Coronary artery (tissue), 2 donors: ENCODE data around the gene KLHL6.

ENCODE experiments used
- DNase-seq: peaks from one replicate; pipeline ENCODE4 v3.0.0-alpha.2; 2017; ENCODE audit warnings: low spot score
- H3K27ac ChIP-seq, 2 donors: fragments of 200-600 bp; sonication (generic); one replicate each; pipeline ENCODE4 v1.5.1; 2016 to 2019
- H3K4me3 ChIP-seq: fragments of 200-600 bp; sonication (generic); 2 replicates; pipeline ENCODE4 v1.5.1; 2016; ENCODE audit warnings: mild to moderate bottlenecking, moderate library complexity
- CTCF ChIP-seq: fragments of 200-600 bp; sonication (generic); IDR thresholded peaks from one replicate; pipeline ENCODE4 v1.5.1; 2019; ENCODE audit warnings: antibody characterized with exemption

Gene KLHL6

GRCh38 chr3:183491109-183491922, 64.2 kb downstream of the KLHL6 start:
- Histone ChIP-seq H3K4me3 (no peak overlapping the region), H3K27ac (no peak overlapping the region)
- TF ChIP-seq CTCF: no peak
- no peak for DNase-seq

GRCh38 chr3:183490653-183491052, 64.9 kb downstream of the KLHL6 start:
- Histone ChIP-seq H3K27ac (no peak overlapping the region), H3K4me3 (no peak overlapping the region)
- DNase-seq: no peak
- TF ChIP-seq CTCF: no peak

GRCh38 chr3:183490211-183490601, 65.3 kb downstream of the KLHL6 start:
- TF ChIP-seq CTCF: no peak
- no peak overlapping the region for H3K4me3 ChIP-seq
- no peak overlapping the region for H3K27ac ChIP-seq
- DNase-seq: no peak

GRCh38 chr3:183489455-183490210, 65.9 kb downstream of the KLHL6 start:
- Histone ChIP-seq H3K27ac (no peak overlapping the region), H3K4me3 (no peak overlapping the region)
- no peak for TF ChIP-seq CTCF
- no peak for DNase-seq

GRCh38 chr3:183488343-183488742, 67.2 kb downstream of the KLHL6 start:
- H3K4me3 ChIP-seq: no peak overlapping the region
- TF ChIP-seq CTCF: no peak
- no peak for DNase-seq
- no peak overlapping the region for H3K27ac ChIP-seq

GRCh38 chr3:183487896-183488295, 67.6 kb downstream of the KLHL6 start:
- no peak overlapping the region for H3K27ac ChIP-seq
- DNase-seq: no peak
- no peak overlapping the region for H3K4me3 ChIP-seq
- TF ChIP-seq CTCF: no peak

- no peak for TF ChIP-seq CTCF
- H3K27ac ChIP-seq: no peak overlapping the region
- DNase-seq: no peak
- H3K4me3 ChIP-seq: no peak overlapping the region
Observed at GRCh38 chr3:183487016-183487415, 68.5 kb downstream of the KLHL6 start.
